ENCODE measurements around the gene HOPX.
"Not testable (repeated sequence)": the region's sequence is repeated elsewhere in the genome, so short reads cannot be mapped to it uniquely, and the experiment has no call there.

Gene HOPX

GRCh38 chr4:56686537-56687231 lies 5.6 kb upstream of the HOPX start:
- no peak for DNase-seq

GRCh38 chr4:56684320-56685050 lies 3.4 kb upstream of the HOPX start:
- no peak for DNase-seq

- DNase-seq = no peak
Observed at GRCh38 chr4:56683455-56683854, 2.4 kb upstream of the HOPX start.

GRCh38 chr4:56681853-56682525 lies 893 bp upstream of the HOPX start:
- DNase-seq = no peak

- DNase-seq = no peak
Observed at GRCh38 chr4:56680266-56680665, 830 bp downstream of the HOPX start.

GRCh38 chr4:56677711-56678110 lies 3.4 kb downstream of the HOPX start:
- no peak for DNase-seq

- DNase-seq = no peak
Observed at GRCh38 chr4:56674984-56675383, 6.1 kb downstream of the HOPX start.

- DNase-seq = no peak
Observed at GRCh38 chr4:56671860-56672259, 9.2 kb downstream of the HOPX start.

GRCh38 chr4:56671373-56671772 lies 9.7 kb downstream of the HOPX start:
- no peak for DNase-seq

- peak; percentile 18 for DNase-seq
Observed at GRCh38 chr4:56668267-56668666, 12.8 kb downstream of the HOPX start.

GRCh38 chr4:56667396-56667795 lies 13.7 kb downstream of the HOPX start:
- not testable (repeated sequence) for DNase-seq

- no peak for DNase-seq
Observed at GRCh38 chr4:56666279-56666678, 14.8 kb downstream of the HOPX start.

GRCh38 chr4:56665781-56666180 lies 15.3 kb downstream of the HOPX start:
- DNase-seq = no peak

GRCh38 chr4:56662782-56663468 lies 18.2 kb downstream of the HOPX start:
- no peak for DNase-seq

GRCh38 chr4:56659946-56660345 lies 21.1 kb downstream of the HOPX start:
- no peak for DNase-seq

- no peak for DNase-seq
Observed at GRCh38 chr4:56658528-56658927, 22.6 kb downstream of the HOPX start.

GRCh38 chr4:56657818-56658217 lies 23.3 kb downstream of the HOPX start:
- no peak for DNase-seq

- no peak for DNase-seq
Observed at GRCh38 chr4:56657128-56657527, 24.0 kb downstream of the HOPX start.

- no peak for DNase-seq
Observed at GRCh38 chr4:56656346-56656643, 24.8 kb downstream of the HOPX start.

GRCh38 chr4:56655627-56656345 lies 25.3 kb downstream of the HOPX start:
- no peak for DNase-seq

- DNase-seq = no peak
Observed at GRCh38 chr4:56655209-56655626, 25.9 kb downstream of the HOPX start.

GRCh38 chr4:56654238-56654632 lies 26.9 kb downstream of the HOPX start:
- DNase-seq = no peak
